Measurements from ENCODE around the gene SPZ1.
"Not testable (repeated sequence)": the region's sequence is repeated elsewhere in the genome, so short reads cannot be mapped to it uniquely, and the experiment has no call there.

SPZ1 gene

GRCh38 chr5:80339116-80339515, 19.3 kb downstream of the SPZ1 start:
- no peak for DNase-seq (ENCODE audit: low read depth in 3 of 3)

GRCh38 chr5:80341016-80341775, 21.4 kb downstream of the SPZ1 start:
- DNase-seq (ENCODE audit: low read depth in 3 of 3), result no peak

- DNase-seq (ENCODE audit: low read depth in 3 of 3), result no peak
Measured at GRCh38 chr5:80343067-80343466, 23.3 kb downstream of the SPZ1 start.

- peak in 2 of 3 donors; percentile 2 to 24 for DNase-seq (ENCODE audit: low read depth in 3 of 3)
Measured at GRCh38 chr5:80346055-80346454, 26.3 kb downstream of the SPZ1 start.

- no peak for DNase-seq (ENCODE audit: low read depth in 3 of 3)
Measured at GRCh38 chr5:80348171-80348570, 28.4 kb downstream of the SPZ1 start.

GRCh38 chr5:80351019-80351418, 31.2 kb downstream of the SPZ1 start:
- not testable (repeated sequence) for DNase-seq (ENCODE audit: low read depth in 3 of 3)

GRCh38 chr5:80355686-80356085, 35.9 kb downstream of the SPZ1 start:
- DNase-seq (ENCODE audit: low read depth in 3 of 3), result no peak

GRCh38 chr5:80357671-80358070, 37.9 kb downstream of the SPZ1 start:
- DNase-seq (ENCODE audit: low read depth in 3 of 3), result no peak

- no peak for DNase-seq (ENCODE audit: low read depth in 3 of 3)
Measured at GRCh38 chr5:80360914-80361444, 41.2 kb downstream of the SPZ1 start.

GRCh38 chr5:80364892-80365291, 45.1 kb downstream of the SPZ1 start:
- no peak for DNase-seq (ENCODE audit: low read depth in 3 of 3)

- no peak for DNase-seq (ENCODE audit: low read depth in 3 of 3)
Measured at GRCh38 chr5:80368661-80369480, 49.1 kb downstream of the SPZ1 start.

GRCh38 chr5:80369521-80369920, 49.7 kb downstream of the SPZ1 start:
- DNase-seq (ENCODE audit: low read depth in 3 of 3), result no peak

GRCh38 chr5:80370390-80370789, 50.6 kb downstream of the SPZ1 start:
- DNase-seq (ENCODE audit: low read depth in 3 of 3), result no peak
